IPS DF 19.7 (cell line): ENCODE data around the gene IFNGR2.
"Not testable (repeated sequence)": the region's sequence is repeated elsewhere in the genome, so short reads cannot be mapped to it uniquely, and the experiment has no call there.

Experiments
- DNase-seq: peaks from one replicate; pipeline ENCODE4 v3.0.0-alpha.2; 2013; ENCODE audit warnings: low read depth, low spot score

Gene IFNGR2

DNA sequence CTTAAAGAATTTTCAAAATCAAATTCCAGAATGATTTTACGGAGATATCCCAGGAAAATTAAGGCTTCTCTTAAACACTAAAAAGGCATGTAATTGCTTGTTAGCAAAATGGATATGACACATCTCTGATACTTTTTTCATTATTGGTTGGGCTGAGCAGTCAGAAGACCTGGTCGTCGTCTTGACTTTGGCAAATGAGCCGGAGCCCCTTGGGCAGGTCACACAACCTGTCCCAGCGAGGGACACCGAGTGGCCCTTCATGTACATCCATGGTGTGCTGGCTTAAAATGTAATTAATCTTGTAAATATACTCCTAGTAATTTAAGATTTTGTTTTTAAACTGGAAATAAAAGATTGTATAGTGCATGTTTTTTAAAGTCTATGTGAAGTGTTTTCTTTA lies 33.9 kb downstream of the IFNGR2 start:
- DNase-seq, result no peak

DNA sequence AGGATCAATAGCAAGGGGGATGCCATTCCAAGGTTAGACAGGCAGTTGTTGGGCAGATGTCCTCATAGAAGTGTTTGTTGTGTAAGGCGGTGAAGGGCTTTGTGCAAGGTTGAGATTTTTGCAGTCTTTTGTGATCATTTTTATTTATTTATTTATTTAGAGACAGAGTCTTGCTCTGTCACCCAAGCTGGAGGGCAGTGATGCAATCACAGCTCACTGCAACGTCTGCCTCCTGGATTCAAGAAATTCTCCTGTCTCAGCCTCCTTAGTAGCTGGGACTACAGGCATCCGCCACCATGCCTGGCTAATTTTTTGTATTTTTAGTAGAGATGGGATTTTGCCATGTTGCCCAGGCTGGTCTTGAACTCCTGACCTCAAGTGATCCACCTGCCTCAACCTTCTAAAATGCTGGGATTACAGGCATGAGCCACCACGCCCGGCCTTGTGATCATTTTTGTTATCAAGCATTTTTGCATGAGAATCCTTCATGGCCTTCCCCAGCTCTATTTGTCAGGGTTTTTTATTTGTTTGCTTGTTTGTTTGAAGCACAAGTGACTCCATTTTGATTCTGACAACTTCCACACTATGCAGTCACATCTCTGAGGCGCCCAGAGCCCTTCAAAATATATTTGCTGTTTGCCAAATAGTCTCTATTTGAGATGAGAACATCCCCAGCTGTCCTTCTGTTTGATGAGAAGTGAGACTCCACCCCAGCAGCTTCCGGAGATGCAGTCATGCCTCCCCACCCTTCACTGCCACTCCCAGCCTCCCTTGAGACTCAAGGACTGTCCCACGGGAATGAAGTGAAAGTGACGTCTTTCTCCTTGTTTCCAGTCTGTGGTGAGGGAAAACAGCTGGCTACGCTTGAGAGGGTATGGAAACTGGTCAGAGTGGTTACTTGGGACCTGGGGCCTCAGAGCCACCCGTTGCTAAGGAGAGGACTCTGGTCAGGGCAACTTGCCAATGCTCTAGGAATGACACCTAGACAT lies 38.6 kb downstream of the IFNGR2 start:
- DNase-seq, result no peak

DNA sequence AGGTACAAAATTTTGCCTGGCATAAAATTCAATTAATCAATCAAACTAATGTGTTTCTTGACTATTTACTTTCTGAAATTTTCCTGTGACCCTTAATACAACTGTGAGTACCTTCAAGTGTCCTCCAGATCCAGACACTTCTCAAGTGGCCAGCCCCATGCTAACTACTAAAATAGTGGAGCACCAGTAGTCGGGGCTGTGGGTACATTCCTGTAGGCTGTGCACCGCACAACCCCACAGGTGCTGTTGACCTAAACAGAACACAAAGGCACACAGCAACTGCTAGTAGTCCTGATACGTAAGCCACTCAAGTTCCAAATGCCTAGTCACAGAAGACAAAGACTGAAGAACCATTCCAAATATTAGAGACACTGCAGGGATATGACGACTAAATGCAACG lies 40.0 kb downstream of the IFNGR2 start:
- no peak for DNase-seq

DNA sequence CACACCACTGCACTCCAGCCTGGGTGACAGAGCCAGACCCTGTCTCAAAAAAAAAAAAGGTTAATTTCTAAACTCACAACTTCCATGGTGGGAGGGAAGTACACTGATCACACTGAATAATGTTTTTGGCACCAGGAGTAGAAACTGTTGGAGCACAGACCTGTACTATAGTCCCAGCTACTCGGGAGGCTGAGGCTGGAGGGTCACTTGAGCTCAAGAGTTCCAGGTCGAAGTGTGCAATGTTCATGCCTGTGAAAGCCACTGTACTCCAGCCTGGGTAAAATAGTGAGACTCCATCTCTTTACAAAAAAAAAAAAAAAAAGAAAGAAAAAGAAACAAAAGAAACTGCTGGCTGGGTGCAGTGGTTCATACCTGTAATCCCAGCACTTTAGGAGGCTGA lies 41.3 kb downstream of the IFNGR2 start:
- DNase-seq, result no peak

DNA sequence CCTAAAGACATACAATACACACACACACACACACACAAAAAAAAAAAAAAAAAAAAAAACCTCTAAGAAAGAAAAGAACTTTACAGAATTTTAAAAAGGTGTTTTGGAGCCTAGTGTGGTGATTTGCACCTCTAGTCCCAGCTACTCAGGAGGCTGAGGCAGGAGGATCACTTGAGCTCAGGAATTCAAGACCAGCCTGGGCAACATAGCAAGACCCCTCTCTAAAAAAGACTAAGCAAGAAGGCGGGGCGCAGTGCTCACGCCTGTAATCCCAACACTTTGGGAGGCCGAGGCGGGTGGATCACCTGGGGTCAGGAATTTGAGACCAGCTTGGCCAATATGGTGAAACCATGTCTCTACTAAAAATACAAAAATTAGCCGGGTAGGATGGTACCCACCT lies 43.4 kb downstream of the IFNGR2 start:
- DNase-seq, result not testable (repeated sequence)

DNA sequence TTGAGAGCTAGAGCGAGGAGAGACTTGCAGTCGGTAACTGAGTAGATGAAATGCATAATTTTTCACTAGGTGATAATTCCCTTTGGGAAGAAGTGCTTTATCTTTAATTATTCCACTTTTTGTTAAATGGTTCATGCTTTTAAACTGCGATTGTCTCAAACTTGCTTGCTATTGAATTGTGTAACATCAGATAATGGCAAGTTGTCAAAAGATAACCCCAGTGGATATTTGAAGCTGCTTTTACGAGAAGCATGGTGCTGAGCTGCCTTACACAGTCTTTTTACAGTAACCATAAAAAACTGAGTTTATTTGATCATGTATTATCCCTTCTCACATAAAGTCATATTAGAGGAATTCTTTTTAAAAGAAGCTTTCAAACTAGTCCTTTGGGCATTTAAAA lies 46.4 kb downstream of the IFNGR2 start:
- DNase-seq, result no peak

DNA sequence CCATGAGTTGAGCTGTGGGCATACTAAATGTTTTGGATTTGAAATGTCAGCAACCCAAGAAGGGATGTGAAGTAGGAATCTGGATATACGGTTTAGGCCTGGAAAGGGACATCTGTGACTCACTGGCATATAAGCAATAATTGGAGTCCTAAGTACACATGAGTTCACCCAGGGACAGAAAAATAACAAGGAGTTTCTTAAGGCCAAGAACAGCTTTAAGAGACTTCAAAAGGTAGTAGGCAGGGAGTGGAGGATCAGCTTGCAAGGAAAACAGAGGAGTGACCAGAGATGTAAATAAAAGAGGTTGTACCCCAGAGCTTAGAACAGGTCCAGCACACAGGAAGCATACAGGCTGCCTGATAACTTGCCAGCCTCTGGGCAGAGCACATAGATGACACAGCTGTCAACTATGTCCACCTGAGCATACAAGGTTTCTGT lies 48.4 kb downstream of the IFNGR2 start:
- no peak for DNase-seq

DNA sequence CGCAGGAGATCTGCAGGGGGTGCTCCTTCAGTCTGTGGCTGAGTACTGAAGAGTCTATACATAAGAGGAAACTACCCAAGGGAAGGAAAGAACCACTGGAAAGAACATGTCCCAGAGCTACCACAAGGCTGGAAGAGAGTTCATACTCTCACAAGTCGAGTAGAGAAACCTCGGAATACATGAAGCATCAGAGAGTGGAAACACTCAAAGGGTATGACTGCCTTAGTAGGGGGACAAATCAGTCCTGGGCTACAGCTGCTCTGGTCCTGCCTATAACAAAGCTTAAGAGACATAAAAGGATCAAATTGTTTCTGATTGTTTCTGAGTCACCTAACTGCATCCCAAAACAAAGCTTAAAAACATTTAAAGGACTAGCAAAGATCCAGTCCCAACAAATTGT lies 49.1 kb downstream of the IFNGR2 start:
- no peak for DNase-seq

DNA sequence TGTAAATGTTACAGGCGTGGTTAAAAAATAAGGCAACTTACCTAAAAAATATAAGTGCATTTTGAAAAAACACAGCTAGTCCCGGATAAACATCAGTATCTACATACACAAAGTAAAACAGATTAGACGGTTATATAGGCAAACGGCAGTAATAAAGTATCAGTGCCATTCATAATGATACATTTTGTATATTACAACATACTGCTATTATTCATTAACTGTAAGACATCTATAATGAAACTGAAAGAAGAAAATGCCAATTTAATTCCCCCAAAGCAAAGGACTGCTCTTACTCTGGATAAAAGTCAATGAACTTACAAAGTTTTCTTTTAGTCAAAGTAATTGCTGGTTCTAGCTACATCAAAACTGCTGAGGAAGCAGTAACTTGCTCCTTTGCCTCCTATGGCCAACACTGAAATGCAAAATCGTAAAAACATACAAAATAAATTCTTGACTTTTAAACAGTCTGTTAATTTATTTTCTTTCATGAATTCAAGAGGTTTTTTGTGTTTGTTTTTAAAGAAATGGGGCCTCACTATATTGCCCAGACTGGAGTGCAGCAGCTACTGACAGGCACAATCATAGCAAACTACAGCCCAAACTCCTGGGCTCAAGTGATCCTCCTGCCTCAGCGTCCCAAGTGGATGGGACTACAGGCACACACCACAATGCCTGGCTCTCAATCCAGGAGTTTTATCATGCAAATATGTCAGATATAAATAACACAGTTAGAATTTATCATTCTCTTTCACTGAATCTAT lies 52.7 kb downstream of the IFNGR2 start:
- no peak for DNase-seq

DNA sequence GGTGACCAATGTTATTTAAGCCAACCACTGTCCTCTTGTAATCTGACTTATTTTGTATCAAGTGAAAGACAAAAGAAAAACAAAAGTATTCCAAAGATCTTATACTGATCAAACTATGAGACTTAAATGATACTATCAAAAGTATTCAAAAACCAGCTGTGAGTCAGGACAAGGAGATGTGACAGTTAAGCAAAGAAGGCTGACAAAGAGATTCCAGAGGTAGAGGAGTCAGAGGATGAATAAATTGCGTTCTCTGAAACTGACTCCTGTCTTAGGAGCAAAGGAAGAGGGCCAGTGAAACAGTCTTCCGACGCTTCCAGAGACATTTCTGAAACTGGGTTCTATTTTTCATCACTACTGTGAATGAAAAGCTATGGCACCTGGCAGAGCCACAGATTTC lies 55.6 kb downstream of the IFNGR2 start:
- DNase-seq, result no peak

DNA sequence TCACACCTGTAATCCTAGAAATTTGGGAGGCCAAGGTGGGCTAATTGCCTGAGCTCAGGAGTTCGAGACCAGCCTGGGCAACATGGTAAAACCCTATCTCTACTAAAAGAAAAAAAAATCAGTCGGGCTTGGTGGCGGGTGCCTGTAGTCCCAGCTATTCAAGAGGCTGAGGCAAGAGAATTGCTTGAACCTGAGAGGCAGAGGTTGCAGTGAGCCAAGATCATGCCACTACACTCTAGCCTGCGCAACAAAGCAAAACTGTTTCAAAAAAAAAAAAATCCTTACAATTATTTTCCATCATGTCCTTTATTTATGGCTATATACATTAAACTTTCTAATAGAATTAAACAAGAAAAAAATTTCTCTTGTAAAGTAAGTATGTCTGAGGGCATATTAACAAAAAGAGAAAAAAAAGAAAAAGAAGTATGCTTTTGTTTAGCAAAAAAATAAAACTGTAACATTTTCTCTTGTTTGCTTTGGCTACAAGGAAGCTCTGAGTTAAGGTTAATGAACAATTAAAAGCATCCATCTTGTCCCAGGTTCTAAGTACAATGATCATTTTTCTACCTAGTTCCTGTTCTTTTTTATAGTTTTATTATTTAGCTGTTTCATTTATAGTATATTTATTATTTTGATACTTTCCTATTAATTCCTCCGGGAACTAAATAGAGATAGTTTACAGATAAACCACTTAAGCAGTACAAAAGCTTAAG lies 58.5 kb downstream of the IFNGR2 start:
- no peak for DNase-seq

DNA sequence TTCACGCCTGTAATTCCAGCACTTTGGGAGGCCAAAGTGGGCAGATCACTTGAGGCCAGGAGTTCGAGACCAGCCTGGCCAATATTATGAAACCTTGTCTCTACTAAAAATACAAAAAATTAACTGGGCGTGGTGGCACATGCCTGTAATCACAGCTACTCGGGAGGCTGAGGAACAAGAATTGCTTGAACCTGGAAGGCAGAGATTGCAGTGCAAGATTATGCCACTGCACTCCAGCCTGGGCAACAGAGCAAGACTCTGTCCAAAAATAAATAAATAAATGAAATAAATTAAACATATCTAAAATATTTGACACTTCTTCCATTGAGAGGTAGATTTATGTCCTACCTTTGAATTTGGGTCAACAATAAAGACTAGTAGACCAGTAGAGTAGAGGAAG lies 66.0 kb downstream of the IFNGR2 start:
- DNase-seq, result not testable (repeated sequence)

DNA sequence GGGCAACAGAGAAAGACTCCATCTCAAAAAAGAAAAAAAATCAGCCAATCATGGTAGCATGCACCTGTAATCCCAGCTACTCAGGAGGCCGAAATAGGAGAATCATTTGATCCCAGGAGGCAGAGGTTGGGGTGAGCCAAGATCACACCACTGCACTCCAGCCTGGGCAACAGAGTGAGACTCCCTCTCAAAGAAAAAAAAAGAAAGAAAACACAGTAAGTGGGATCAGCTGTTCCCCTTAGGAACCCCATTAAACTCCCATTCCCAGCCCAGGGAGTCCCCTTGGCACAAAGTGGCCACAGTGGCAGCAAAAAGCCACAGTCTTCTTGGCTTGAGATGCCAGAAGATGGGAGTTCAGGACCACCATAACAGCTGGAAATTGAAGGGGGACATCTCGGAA lies 67.5 kb downstream of the IFNGR2 start:
- DNase-seq, result no peak

DNA sequence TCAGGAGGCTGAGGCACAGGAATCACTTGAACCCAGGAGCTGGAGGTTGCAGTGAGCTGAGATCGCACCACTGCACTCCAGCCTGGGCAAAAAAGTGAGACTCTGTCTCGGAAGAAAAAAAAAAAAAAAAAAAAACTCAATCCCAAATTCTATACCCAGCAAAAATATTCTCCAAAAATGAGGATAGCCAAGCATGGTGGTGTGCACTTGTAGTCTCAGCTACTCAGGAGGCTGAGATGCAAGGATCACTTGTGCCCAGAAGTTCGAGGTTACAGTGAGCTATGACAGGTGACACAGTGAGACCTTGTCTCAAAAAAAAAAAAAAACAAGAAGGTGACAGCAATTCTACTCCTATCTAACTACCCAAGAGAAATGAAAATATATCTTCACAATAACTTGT lies 70.1 kb downstream of the IFNGR2 start:
- no peak for DNase-seq

DNA sequence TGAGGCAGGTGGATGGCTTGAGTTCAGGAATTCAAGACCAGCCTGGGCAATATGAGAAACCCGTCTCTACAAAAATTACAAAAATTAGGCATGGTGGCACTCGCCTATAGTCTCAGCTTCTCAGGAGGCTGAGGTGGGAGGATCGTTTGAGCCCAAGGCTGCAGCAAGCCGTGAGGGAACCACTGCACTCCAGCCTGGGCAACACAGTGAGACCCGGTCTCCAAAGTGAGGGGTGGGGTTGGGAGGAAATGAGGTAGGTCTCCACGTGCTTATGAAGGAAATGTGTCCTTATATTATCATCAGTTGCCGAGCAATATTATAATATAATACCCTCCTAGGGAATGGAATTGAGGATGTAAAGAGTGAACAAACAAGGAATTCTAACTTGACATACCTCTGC lies 73.9 kb downstream of the IFNGR2 start:
- DNase-seq, result no peak

DNA sequence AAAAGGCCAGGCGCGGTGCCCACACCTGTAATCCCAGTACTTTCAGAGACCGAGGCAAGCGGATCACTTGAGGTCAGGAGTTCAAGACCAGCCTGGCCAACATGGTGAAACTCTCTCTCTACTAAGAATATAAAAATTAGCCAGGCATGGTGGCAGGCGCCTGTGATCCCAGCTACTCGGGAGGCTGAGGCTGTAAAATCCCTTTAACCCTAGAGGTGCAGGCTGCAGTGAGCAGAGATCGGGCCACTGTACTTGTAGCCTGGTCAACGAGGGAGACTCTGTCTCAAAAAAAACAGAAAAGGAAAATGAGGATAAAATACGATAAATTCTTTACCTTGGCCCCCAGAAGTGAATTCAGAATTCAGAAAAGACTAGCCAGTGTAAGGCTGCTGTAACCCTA lies 75.0 kb downstream of the IFNGR2 start:
- no peak for DNase-seq

DNA sequence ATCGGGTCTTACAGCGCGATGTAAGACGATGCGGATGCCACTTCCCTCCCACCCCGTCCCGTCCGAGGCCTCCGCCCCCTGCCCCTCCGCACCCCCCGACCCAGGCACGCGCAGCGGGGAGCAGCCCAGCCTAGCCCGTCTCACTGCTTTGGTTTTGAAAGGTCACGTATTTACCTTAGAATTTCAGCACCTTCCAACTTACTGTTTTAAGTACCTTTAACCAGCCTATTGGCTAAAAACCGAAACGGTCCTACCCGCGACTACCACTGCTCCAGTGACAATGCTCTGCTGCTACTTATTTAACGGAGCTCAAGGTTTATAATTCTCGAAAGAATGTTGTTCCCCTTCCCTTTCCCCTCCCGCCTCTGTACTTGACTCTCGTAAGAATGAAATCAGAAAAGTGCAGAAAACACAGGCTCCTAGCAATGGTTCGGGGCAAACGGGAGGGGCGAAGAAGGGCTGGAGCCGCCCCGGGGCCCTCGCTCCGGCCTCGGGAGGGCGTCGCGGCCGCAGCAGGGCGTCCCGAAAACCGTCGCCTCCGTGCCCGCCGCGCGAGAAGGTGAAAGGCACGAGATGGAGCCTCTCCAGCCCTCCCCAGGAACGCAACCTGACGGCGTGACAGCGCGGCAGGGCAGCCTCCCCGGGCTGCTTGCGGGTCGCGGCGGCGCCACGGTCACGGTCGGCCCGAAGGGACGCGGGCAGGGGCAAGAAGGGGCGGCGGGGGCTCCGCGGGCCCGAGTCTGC lies 75.9 kb downstream of the IFNGR2 start:
- DNase-seq, result no peak

DNA sequence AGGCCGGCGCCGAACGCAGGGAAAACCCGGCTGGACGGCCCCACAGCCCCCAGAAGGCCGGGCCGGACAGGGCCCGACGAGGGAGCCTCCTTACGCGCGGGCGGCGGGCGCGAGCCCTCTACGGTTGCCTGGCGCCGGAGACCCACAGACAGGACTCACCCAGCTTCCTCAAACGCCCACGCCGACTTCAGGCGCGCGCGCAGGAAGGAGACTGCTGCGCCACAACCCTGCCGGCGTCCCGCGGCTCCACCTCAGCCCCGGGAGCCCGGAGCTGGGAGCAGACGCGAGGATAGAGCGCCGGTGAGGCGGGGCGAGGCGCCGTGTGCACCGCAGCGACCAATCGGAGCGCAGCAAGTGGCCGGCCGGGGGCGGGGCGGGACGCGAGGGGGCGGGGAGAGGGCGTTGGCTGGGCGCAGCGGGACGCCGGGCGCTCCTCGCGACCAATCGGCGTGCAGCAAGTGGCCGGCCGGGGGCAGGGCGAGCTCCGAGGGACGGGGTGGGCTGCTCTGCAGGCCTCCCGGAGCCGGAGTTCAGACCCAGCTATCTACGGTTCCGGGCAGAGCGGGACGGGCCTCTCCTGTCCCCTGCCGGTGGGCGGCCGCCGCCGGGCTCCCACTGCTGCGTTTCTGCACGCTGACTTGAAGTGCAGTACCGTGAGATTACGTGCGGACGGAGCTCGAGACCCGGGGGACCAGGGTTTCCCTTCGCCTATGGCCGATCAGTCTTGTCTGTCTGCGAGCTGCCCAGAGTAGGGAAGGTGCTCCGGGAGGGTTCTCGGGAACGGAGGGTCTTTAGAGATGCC lies 76.7 kb downstream of the IFNGR2 start, which contains the start of gene TMEM50B:
TMEM50B (minus strand) TSS at position 296 of the 802 bp plus-strand sequence. CDS start 11,089 bp downstream, outside the sequence.
- peak; percentile 72 for DNase-seq

DNA sequence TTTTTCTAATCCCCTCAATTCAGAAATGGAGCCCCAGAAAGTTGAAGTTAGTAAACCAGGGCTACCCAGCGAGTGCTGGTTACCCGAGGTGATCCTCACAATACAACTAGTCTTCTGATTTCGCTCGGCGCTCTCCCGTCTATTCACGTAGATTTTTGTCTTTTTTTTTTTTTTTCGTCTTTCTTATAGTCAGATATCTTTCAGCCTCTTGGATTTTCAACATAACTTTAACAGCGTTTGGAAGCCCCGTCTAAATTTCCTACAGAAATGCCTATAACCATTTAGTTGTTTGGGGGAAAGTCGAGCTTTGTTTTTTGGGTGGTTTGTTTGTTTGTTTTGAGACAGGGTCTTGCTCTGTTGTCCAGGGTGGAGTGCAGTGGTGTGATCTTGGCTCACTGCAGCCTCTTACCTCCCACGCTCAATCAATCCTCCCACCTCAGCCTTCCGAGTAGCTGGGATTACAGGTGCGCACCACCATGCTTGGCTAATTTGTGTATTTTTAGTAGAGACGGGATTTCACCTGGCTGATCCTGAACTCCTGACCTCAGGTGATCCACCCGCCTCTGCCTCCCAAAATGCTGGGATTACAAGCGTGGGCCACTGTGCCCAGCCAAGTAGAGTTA lies 77.4 kb downstream of the IFNGR2 start:
- no peak for DNase-seq
